CD14-positive monocyte (primary cell): ENCODE results near the gene ANKRD12. TPM values are rescaled to one million over a fixed set of nuclear protein-coding genes. Genes with fewer than 3 reads are reported as not detected.
A peak's percentile ranks its signal among the peaks of the same experiment; 100 is the strongest.

Source experiments
- DNase-seq, 3 donors: peaks; one replicate each; pipeline ENCODE4 v3.0.0-alpha.2; 2011 to 2022
- H2AFZ ChIP-seq: 2 replicates; pipeline ENCODE4 v1.6.0; 2012; ENCODE audit warnings: mild to moderate bottlenecking, low read depth, low read length, inconsistent platforms; ENCODE audit not compliant: insufficient read depth, poor library complexity, severe bottlenecking
- H3K27ac ChIP-seq, 2 donors: 1 replicate in 1 of 2; 2 replicates in 1 of 2; pipeline ENCODE4 v1.5.1; 2012 to 2013; ENCODE audit warnings: low read length in 2 of 2, control low read depth in 1 of 2, inconsistent platforms in 1 of 2, low read depth in 1 of 2, mild to moderate bottlenecking in 1 of 2
- H3K27me3 ChIP-seq, 2 donors: one replicate each; pipeline versions ENCODE4 v1.6.0 to v1.6.1; 2011 to 2013; ENCODE audit warnings: low read length in 2 of 2; ENCODE audit not compliant: control insufficient read depth in 2 of 2, insufficient read depth in 2 of 2
- H3K36me3 ChIP-seq, 2 donors: replicated peaks in 1 of 2; 1 replicate in 1 of 2; 2 replicates in 1 of 2; pipeline versions ENCODE4 v1.5.1 to v1.6.1; 2012 to 2013; ENCODE audit warnings: low read length in 2 of 2, control low read depth in 1 of 2, inconsistent platforms in 1 of 2, mild to moderate bottlenecking in 1 of 2; ENCODE audit not compliant: insufficient read depth in 2 of 2, control insufficient read depth in 1 of 2
- H3K4me1 ChIP-seq, 2 donors: 1 replicate in 1 of 2; 2 replicates in 1 of 2; pipeline versions ENCODE4 v1.5.1 to v1.6.1; 2012 to 2013; ENCODE audit warnings: low read length in 2 of 2, control low read depth in 1 of 2, inconsistent platforms in 1 of 2, mild to moderate bottlenecking in 1 of 2, moderate library complexity in 1 of 2; ENCODE audit not compliant: insufficient read depth in 2 of 2, control insufficient read depth in 1 of 2
- H3K4me2 ChIP-seq: replicated peaks from 2 replicates; pipeline ENCODE3; 2012; ENCODE audit warnings: low read length, moderate library complexity, mild to moderate bottlenecking; ENCODE audit not compliant: poor library complexity, severe bottlenecking; ENCODE audit errors: extremely low read depth
- H3K4me3 ChIP-seq, 3 experiments: fragments of 200-600 bp in 1 of 3; sonication (generic) in 1 of 3; replicated peaks in 1 of 3; 1 replicate in 2 of 3; 2 replicates in 1 of 3; pipeline ENCODE4 v1.5.1; 2011 to 2013; ENCODE audit warnings: low read length in 3 of 3, mild to moderate bottlenecking in 3 of 3, control low read depth in 2 of 3, low read depth in 2 of 3, inconsistent platforms in 1 of 3, moderate library complexity in 1 of 3
- H3K79me2 ChIP-seq: 2 replicates; pipeline ENCODE4 v1.6.0; 2012; ENCODE audit warnings: mild to moderate bottlenecking, control low read depth, inconsistent platforms, low read length, moderate library complexity; ENCODE audit not compliant: insufficient read depth
- H3K9ac ChIP-seq: 2 replicates; pipeline ENCODE4 v1.6.0; 2017; ENCODE audit warnings: low read length, mild to moderate bottlenecking; ENCODE audit not compliant: insufficient read depth, poor library complexity, severe bottlenecking
- H3K9me3 ChIP-seq, 2 donors: replicated peaks in 1 of 2; 1 replicate in 1 of 2; 2 replicates in 1 of 2; pipeline versions ENCODE4 v1.5.1 to v1.6.1; 2012 to 2013; ENCODE audit warnings: low read length in 2 of 2, control low read depth in 1 of 2; ENCODE audit not compliant: control insufficient read depth in 1 of 2, insufficient read depth in 1 of 2
- H4K20me1 ChIP-seq: 2 replicates; pipeline ENCODE4 v1.6.0; 2012; ENCODE audit warnings: mild to moderate bottlenecking, low read length, control low read depth, moderate library complexity; ENCODE audit not compliant: insufficient read depth
- H3K27ac Mint-ChIP-seq, 7 donors: one replicate each; pipeline ENCODE4 v1.8.0; 2020; ENCODE audit warnings: mild to moderate bottlenecking in 7 of 7, mixed read lengths in 7 of 7, moderate library complexity in 6 of 7, inconsistent platforms in 2 of 7
- H3K27me3 Mint-ChIP-seq, 3 donors: one replicate each; pipeline ENCODE4 v1.8.0; 2021 to 2022; ENCODE audit warnings: low read depth in 3 of 3, mild to moderate bottlenecking in 3 of 3, mixed read lengths in 3 of 3, moderate library complexity in 3 of 3, inconsistent platforms in 1 of 3
- H3K36me3 Mint-ChIP-seq, 2 donors: one replicate each; pipeline ENCODE4 v1.8.0; 2020; ENCODE audit warnings: mixed read lengths in 2 of 2, inconsistent platforms in 1 of 2, mild to moderate bottlenecking in 1 of 2
- H3K4me1 Mint-ChIP-seq: one replicate; pipeline ENCODE4 v1.8.0; 2020; ENCODE audit warnings: mild to moderate bottlenecking, mixed read lengths
- H3K4me3 Mint-ChIP-seq, 2 donors: one replicate each; pipeline ENCODE4 v1.8.0; 2020; ENCODE audit warnings: mild to moderate bottlenecking in 2 of 2, mixed read lengths in 2 of 2, moderate library complexity in 1 of 2
- H3K9me3 Mint-ChIP-seq, 7 donors: one replicate each; pipeline ENCODE4 v1.8.0; 2020 to 2022; ENCODE audit warnings: mixed read lengths in 7 of 7, mild to moderate bottlenecking in 6 of 7, moderate library complexity in 6 of 7, inconsistent platforms in 2 of 7
- CTCF ChIP-seq: fragments of 200-600 bp; IDR thresholded peaks from one replicate; pipeline ENCODE4 v1.8.0; 2022; ENCODE audit warnings: antibody characterized with exemption, mild to moderate bottlenecking
- WGBS: methylation state at CpG from one replicate; pipeline ENCODE4 v1.1.5; 2013; ENCODE audit warnings: missing lambda C conversion rate; ENCODE audit not compliant: insufficient coverage; 5-methylcytosine and 5-hydroxymethylcytosine counted together
- intact Hi-C, 2 donors: fragments of 100-400 bp; cut with micrococcal nuclease; formaldehyde crosslinking; loops; one replicate each; pipeline versions ENCODE4 v1.15.0 to v1.15.1; 2023
- polyA plus RNA-seq, 3 donors: library from polyadenylated mRNA; depleted of rRNA in 1 of 3; unstranded in 2 of 3; stranded (reverse) in 1 of 3; fragments of 300-500 nt in 2 of 3; fragments of >200 nt in 1 of 3; fragmentation: Illumina TruSeq in 2 of 3; gene quantifications; 1 replicate in 2 of 3; 2 replicates in 1 of 3; pipeline ENCODE4 v1.2.3, GENCODE V29; 2012 to 2021

The ANKRD12 gene
- polyA plus RNA-seq, 3 donors, result 9.3 to 15.5 (median 15.4) TPM

GRCh38 chr18:9094307-9095226 is 42.0 kb upstream of the ANKRD12 start:
- Histone ChIP-seq H3K4me3 (peak overlapping the region in 1 of 3 experiments; percentile 37), H3K27ac (peak overlapping the region in 1 of 2 donors; percentile 62), H4K20me1 (no peaks in the 10 kb centered on the region), H3K9me3 (no peaks in the 10 kb centered on the region), H3K27me3 (no peaks in the 10 kb centered on the region), H3K9ac (no peak overlapping the region), H3K4me1 (peaks cover 32 to 35% of the 10 kb centered on the region in 2 donors), H3K36me3 (no peaks in the 10 kb centered on the region), H2AFZ (no peak overlapping the region), H3K79me2 (no peaks in the 10 kb centered on the region), H3K4me2 (peak overlapping the region; percentile 46)
- TF ChIP-seq CTCF, result no peak
- no peak overlapping the region for H3K4me3 Mint-ChIP-seq
- peak overlapping the region in 5 of 7 donors; percentile 1 to 84 (median 82) for H3K27ac Mint-ChIP-seq
- peaks cover 46% of the 10 kb centered on the region for H3K4me1 Mint-ChIP-seq
- DNase-seq, result no peak
- H3K27me3 Mint-ChIP-seq, result peaks cover 0 to 3% (median 2%) of the 10 kb centered on the region in 3 donors
- intact Hi-C loops, result no loop called here
- 100% methylated on average over 2 of the region's 7 CpGs for WGBS
- H3K36me3 Mint-ChIP-seq, result no peaks in the 10 kb centered on the region
- H3K9me3 Mint-ChIP-seq, result peaks cover 0 to 4% (median 0%) of the 10 kb centered on the region in 7 donors

- peak overlapping the region in 1 of 3 experiments; percentile 37 for H3K4me3 ChIP-seq
- H3K36me3 ChIP-seq, result no peaks in the 10 kb centered on the region
- peak overlapping the region; percentile 31 for H2AFZ ChIP-seq
- peak overlapping the region; percentile 46 for H3K4me2 ChIP-seq
- TF ChIP-seq CTCF, result no peak
- no peaks in the 10 kb centered on the region for H3K27me3 ChIP-seq
- H3K4me1 ChIP-seq, result peaks cover 32 to 35% of the 10 kb centered on the region in 2 donors
- Mint-ChIP-seq H3K36me3 (no peaks in the 10 kb centered on the region), H3K27me3 (peaks cover 0 to 2% (median 0%) of the 10 kb centered on the region in 3 donors), H3K9me3 (peaks cover 0 to 4% (median 0%) of the 10 kb centered on the region in 7 donors), H3K4me1 (peaks cover 46% of the 10 kb centered on the region), H3K4me3 (peak overlapping the region; percentile 14 to 71), H3K27ac (peak overlapping the region in 6 of 7 donors; percentile 1 to 84 (median 82))
- H3K9ac ChIP-seq, result no peak overlapping the region
- H3K79me2 ChIP-seq, result no peaks in the 10 kb centered on the region
- H3K27ac ChIP-seq, result peak overlapping the region in 1 of 2 donors; percentile 62
- H4K20me1 ChIP-seq, result no peaks in the 10 kb centered on the region
- H3K9me3 ChIP-seq, result no peaks in the 10 kb centered on the region
- peak; percentile 66 to 83 (median 67) for DNase-seq
- intact Hi-C loops, result no loop called here
- WGBS, result 4% methylated on average over 5 of the region's 9 CpGs
These were observed 41.1 kb upstream of the ANKRD12 start for GRCh38 chr18:9095297-9096006.
